WTC11 (cell line): ENCODE data around the gene LRRC14B.

Source experiments
- CREB1 ChIP-seq: sonication (generic); formaldehyde crosslinking; IDR thresholded peaks from 2 replicates; pipeline ENCODE4 v1.8.0; 2023; ENCODE audit warnings: mild to moderate bottlenecking, missing genetic modification reagents
- CREM ChIP-seq: sonication (generic); formaldehyde crosslinking; IDR thresholded peaks from 2 replicates; pipeline ENCODE4 v1.8.1; 2022; ENCODE audit warnings: mild to moderate bottlenecking, missing genetic modification reagents, moderate library complexity
- CTCF ChIP-seq: fragments of 200-600 bp; IDR thresholded peaks from 2 replicates; pipeline ENCODE4 v1.8.0; 2022; ENCODE audit warnings: antibody characterized with exemption
- FOXP4 ChIP-seq: sonication (generic); formaldehyde crosslinking; IDR thresholded peaks from 2 replicates; pipeline ENCODE4 v1.8.0; 2022; ENCODE audit warnings: mild to moderate bottlenecking, missing genetic modification reagents
- JUN ChIP-seq: sonication (generic); formaldehyde crosslinking; IDR thresholded peaks from 2 replicates; pipeline ENCODE4 v1.8.0; 2023; ENCODE audit warnings: mild to moderate bottlenecking, missing genetic modification reagents
- ZNF263 ChIP-seq: sonication (generic); formaldehyde crosslinking; IDR thresholded peaks from 2 replicates; pipeline ENCODE4 v1.8.1; 2022; ENCODE audit warnings: low read depth, mild to moderate bottlenecking, moderate library complexity, missing genetic modification reagents

- TF ChIP-seq ZNF263 (CRISPR knock-in tag) (no peak), CTCF (no peak), CREM (CRISPR knock-in tag) (no peak), JUN (CRISPR knock-in tag) (no peak), CREB1 (CRISPR knock-in tag) (no peak), FOXP4 (CRISPR knock-in tag) (no peak)
These were observed 19.4 kb upstream of the LRRC14B start for GRCh38 chr5:171801-172331.
